IPS-18a (cell line): ENCODE data around the gene INSR.

ENCODE experiments used
- H3K27ac ChIP-seq: one replicate; pipeline ENCODE4 v1.5.1; 2013; ENCODE audit warnings: low read length
- H3K27me3 ChIP-seq: one replicate; pipeline ENCODE4 v1.6.1; 2013; ENCODE audit warnings: mild to moderate bottlenecking, low read length; ENCODE audit not compliant: control insufficient read depth, insufficient read depth
- H3K36me3 ChIP-seq: one replicate; pipeline ENCODE4 v1.6.1; 2013; ENCODE audit warnings: low read depth, low read length; ENCODE audit not compliant: control insufficient read depth
- H3K4me1 ChIP-seq: one replicate; pipeline ENCODE4 v1.6.1; 2013; ENCODE audit warnings: low read depth, low read length; ENCODE audit not compliant: control insufficient read depth
- H3K4me3 ChIP-seq: one replicate; pipeline ENCODE4 v1.5.1; 2013; ENCODE audit warnings: low read length
- H3K9ac ChIP-seq: one replicate; pipeline ENCODE4 v1.6.1; 2013; ENCODE audit warnings: mild to moderate bottlenecking, low read length, moderate library complexity
- H3K9me3 ChIP-seq: one replicate; pipeline ENCODE4 v1.6.1; 2013; ENCODE audit warnings: low read depth, low read length; ENCODE audit not compliant: control insufficient read depth

INSR gene

DNA sequence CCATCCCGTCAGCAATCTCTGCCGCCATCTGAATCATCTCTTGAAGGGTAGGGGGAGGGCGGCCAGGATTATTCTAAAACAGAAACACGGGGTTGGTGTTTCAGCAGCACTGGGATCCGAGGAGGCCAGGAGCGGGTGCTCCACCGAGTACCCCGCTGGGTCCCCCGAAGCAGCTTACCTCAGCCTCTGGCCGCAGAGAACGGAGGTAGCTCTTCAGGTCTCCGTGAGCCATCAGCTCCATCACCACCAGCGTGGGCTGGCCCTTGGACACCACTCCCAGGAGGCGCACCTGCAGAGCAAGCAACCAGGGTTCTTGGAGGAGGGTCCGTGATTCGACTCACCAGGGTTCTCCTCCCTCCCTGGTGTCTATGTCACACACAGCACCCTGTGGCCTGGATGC lies 171.5 kb downstream of the INSR start:
- Histone ChIP-seq H3K4me1 (no peaks in the 10 kb centered on the region), H3K9me3 (peaks cover 4% of the 10 kb centered on the region), H3K4me3 (no peak overlapping the region), H3K27ac (no peak overlapping the region), H3K27me3 (no peaks in the 10 kb centered on the region), H3K9ac (no peak overlapping the region), H3K36me3 (peaks cover 7% of the 10 kb centered on the region)

- Histone ChIP-seq H3K36me3 (peaks cover 7% of the 10 kb centered on the region), H3K27ac (no peak overlapping the region), H3K9me3 (no peaks in the 10 kb centered on the region), H3K9ac (no peak overlapping the region), H3K27me3 (no peaks in the 10 kb centered on the region), H3K4me1 (no peaks in the 10 kb centered on the region), H3K4me3 (no peak overlapping the region)
These were observed 173.7 kb downstream of the INSR start for GRCh38 chr19:7120499-7120898.

- Histone ChIP-seq H3K4me1 (no peaks in the 10 kb centered on the region), H3K27ac (no peak overlapping the region), H3K36me3 (peaks cover 7% of the 10 kb centered on the region), H3K9me3 (no peaks in the 10 kb centered on the region), H3K27me3 (no peaks in the 10 kb centered on the region), H3K9ac (no peak overlapping the region), H3K4me3 (no peak overlapping the region)
These were observed 174.6 kb downstream of the INSR start for GRCh38 chr19:7119582-7119981.

GRCh38 chr19:7117248-7117647 lies 177.0 kb downstream of the INSR start:
- Histone ChIP-seq H3K9ac (no peak overlapping the region), H3K27ac (no peak overlapping the region), H3K9me3 (no peaks in the 10 kb centered on the region), H3K27me3 (no peaks in the 10 kb centered on the region), H3K36me3 (peaks cover 7% of the 10 kb centered on the region), H3K4me1 (no peaks in the 10 kb centered on the region), H3K4me3 (no peak overlapping the region)

GRCh38 chr19:7115721-7116120 lies 178.5 kb downstream of the INSR start:
- Histone ChIP-seq H3K9me3 (no peaks in the 10 kb centered on the region), H3K9ac (no peak overlapping the region), H3K36me3 (peaks cover 7% of the 10 kb centered on the region), H3K4me1 (no peaks in the 10 kb centered on the region), H3K27ac (no peak overlapping the region), H3K27me3 (no peaks in the 10 kb centered on the region), H3K4me3 (no peak overlapping the region)

DNA sequence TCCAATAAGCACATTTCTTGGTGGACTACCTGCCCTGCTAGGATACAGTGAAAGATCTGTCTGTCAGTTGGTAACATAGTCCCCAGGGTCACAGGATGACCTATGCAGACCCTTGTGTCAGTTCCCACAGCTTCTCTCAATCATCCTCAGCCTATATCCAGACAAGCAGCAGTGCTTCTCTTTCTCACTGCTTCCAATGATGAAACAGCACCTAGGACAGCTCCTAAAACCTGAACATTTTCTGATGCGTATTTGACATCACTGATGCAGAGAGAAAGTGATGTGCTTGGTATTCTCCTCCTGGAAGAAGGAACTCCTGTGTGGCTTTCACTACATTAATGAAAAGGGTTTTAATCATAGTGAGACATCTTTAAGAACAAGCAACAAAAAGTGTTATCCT lies 181.0 kb downstream of the INSR start:
- no peaks in the 10 kb centered on the region for H3K4me1 ChIP-seq
- H3K4me3 ChIP-seq, result no peak overlapping the region
- H3K27ac ChIP-seq, result no peak overlapping the region
- no peak overlapping the region for H3K9ac ChIP-seq
- H3K27me3 ChIP-seq, result no peaks in the 10 kb centered on the region
- no peaks in the 10 kb centered on the region for H3K9me3 ChIP-seq
- no peaks in the 10 kb centered on the region for H3K36me3 ChIP-seq

DNA sequence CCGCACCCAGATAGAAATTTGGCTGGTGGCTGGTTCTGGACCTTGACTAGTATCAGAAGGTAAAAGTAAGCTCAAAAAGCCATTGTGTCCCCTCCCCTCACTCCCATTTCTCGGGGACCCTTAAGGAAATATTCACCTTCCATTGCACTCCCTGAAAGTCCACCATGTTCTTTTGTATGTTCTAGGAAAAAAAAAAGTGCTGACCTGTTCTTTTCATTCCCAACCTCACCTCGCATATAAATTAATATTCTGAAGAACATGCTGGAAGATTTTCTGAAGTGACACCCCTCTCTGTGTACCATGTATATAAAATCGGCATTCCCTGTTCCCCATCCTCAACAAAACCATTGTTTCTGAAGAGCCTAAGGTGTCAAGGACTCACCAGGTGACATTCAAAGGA lies 181.5 kb downstream of the INSR start:
- H3K4me3 ChIP-seq, result no peak overlapping the region
- no peaks in the 10 kb centered on the region for H3K9me3 ChIP-seq
- H3K4me1 ChIP-seq, result no peaks in the 10 kb centered on the region
- H3K36me3 ChIP-seq, result no peaks in the 10 kb centered on the region
- no peak overlapping the region for H3K27ac ChIP-seq
- H3K27me3 ChIP-seq, result no peaks in the 10 kb centered on the region
- H3K9ac ChIP-seq, result no peak overlapping the region

- no peaks in the 10 kb centered on the region for H3K4me1 ChIP-seq
- H3K9me3 ChIP-seq, result no peaks in the 10 kb centered on the region
- no peak overlapping the region for H3K27ac ChIP-seq
- no peak overlapping the region for H3K9ac ChIP-seq
- no peaks in the 10 kb centered on the region for H3K27me3 ChIP-seq
- H3K4me3 ChIP-seq, result no peak overlapping the region
- no peaks in the 10 kb centered on the region for H3K36me3 ChIP-seq
These were observed 184.4 kb downstream of the INSR start for GRCh38 chr19:7109678-7110289.

DNA sequence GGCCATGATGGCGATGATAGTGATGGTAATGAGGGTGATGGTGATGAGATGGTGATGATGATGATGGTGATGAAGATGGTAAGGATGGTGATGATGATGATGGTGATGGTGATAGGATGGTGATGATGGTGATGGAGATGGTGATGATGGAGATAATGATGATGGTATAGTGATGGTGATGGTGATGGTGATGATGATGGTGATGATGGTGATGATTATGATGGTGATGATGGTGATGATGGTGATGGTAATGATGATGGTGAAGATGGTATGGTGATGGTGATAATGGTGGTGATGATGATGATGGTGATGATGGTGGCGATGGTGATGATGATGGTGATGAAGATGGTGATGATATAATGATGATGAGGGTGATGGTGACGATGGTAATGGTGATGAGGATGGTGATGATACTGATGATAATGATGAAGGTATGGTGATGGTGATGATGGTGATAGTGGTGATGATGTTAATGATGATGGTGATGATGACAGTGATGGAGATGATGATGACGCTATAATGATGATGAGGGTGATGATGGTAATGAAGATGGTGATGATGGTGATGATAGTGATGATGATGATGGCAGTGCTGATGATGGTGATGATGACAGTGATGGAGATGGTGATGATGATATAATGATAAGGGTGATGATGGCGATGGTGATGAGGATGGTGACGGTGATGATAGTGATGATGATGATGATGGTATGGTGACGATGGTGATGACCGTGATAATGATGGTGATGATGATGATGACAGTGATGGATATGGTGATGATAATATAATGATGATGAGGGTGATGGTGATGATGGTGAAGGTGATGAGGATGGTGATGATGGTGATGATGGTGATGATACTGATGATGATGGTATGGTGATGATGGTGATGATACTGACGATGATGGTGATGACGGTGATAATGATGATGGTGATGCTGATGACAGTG lies 187.2 kb downstream of the INSR start:
- no peaks in the 10 kb centered on the region for H3K36me3 ChIP-seq

GRCh38 chr19:7104747-7105447 lies 189.3 kb downstream of the INSR start:
- Histone ChIP-seq H3K4me1 (peaks cover under 1% of the 10 kb centered on the region), H3K9ac (no peak overlapping the region), H3K9me3 (no peaks in the 10 kb centered on the region), H3K4me3 (no peak overlapping the region), H3K27me3 (no peaks in the 10 kb centered on the region), H3K27ac (no peak overlapping the region), H3K36me3 (no peaks in the 10 kb centered on the region)

More for the DNA sequence above, 187.2 kb downstream of the INSR start:
- H3K27me3 ChIP-seq, result no peaks in the 10 kb centered on the region
- H3K4me3 ChIP-seq, result no peak overlapping the region
- no peaks in the 10 kb centered on the region for H3K4me1 ChIP-seq
- no peaks in the 10 kb centered on the region for H3K9me3 ChIP-seq
- H3K9ac ChIP-seq, result no peak overlapping the region
- no peak overlapping the region for H3K27ac ChIP-seq

- H3K27ac ChIP-seq, result no peak overlapping the region
- H3K4me3 ChIP-seq, result no peak overlapping the region
- no peak overlapping the region for H3K9ac ChIP-seq
- no peaks in the 10 kb centered on the region for H3K9me3 ChIP-seq
- H3K27me3 ChIP-seq, result no peaks in the 10 kb centered on the region
- H3K36me3 ChIP-seq, result no peaks in the 10 kb centered on the region
- H3K4me1 ChIP-seq, result peaks cover 3% of the 10 kb centered on the region
These were observed 192.5 kb downstream of the INSR start for GRCh38 chr19:7101498-7102253.
